IgD-negative memory B cell (primary cell): Measurements from ENCODE around the gene TUBGCP5. TPM values are rescaled to one million over a fixed set of nuclear protein-coding genes. Genes with fewer than 3 reads are reported as not detected.
A peak's percentile ranks its signal among the peaks of the same experiment; 100 is the strongest.
"Not testable (repeated sequence)": the region's sequence is repeated elsewhere in the genome, so short reads cannot be mapped to it uniquely, and the experiment has no call there.

Source experiments
- H3K27ac Mint-ChIP-seq, 3 donors: one replicate each; pipeline ENCODE4 v1.8.0; 2020 to 2022; ENCODE audit warnings: mild to moderate bottlenecking in 3 of 3, mixed read lengths in 3 of 3, moderate library complexity in 1 of 3
- H3K27me3 Mint-ChIP-seq: one replicate; pipeline ENCODE4 v1.8.0; 2021; ENCODE audit warnings: mixed read lengths
- H3K36me3 Mint-ChIP-seq: one replicate; pipeline ENCODE4 v1.8.0; 2020; ENCODE audit warnings: mild to moderate bottlenecking, mixed read lengths
- H3K4me1 Mint-ChIP-seq, 3 donors: one replicate each; pipeline ENCODE4 v1.8.0; 2020 to 2022; ENCODE audit warnings: mixed read lengths in 3 of 3, mild to moderate bottlenecking in 1 of 3
- H3K4me3 Mint-ChIP-seq, 4 donors: one replicate each; pipeline ENCODE4 v1.8.0; 2020 to 2022; ENCODE audit warnings: mild to moderate bottlenecking in 4 of 4, mixed read lengths in 4 of 4, moderate library complexity in 3 of 4
- H3K9me3 Mint-ChIP-seq, 3 donors: one replicate each; pipeline ENCODE4 v1.8.0; 2020 to 2021; ENCODE audit warnings: mixed read lengths in 3 of 3, mild to moderate bottlenecking in 1 of 3
- polyA plus RNA-seq: library from polyadenylated mRNA; unstranded; fragments of 300-500 nt; fragmentation: Illumina TruSeq; gene quantifications from one replicate; pipeline ENCODE4 v1.2.3, GENCODE V29; 2021

TUBGCP5 gene
- polyA plus RNA-seq, 1 donor from 2014 or later = 4.8 TPM

GRCh38 chr15:23052522-23052921 is 13.2 kb upstream of the TUBGCP5 start:
- Mint-ChIP-seq H3K9me3 (no peaks in the 10 kb centered on the region), H3K4me1 (peaks cover 0 to 7% (median 0%) of the 10 kb centered on the region in 3 donors), H3K27me3 (no peaks in the 10 kb centered on the region), H3K4me3 (no peak overlapping the region), H3K27ac (no peak overlapping the region), H3K36me3 (no peaks in the 10 kb centered on the region)

DNA sequence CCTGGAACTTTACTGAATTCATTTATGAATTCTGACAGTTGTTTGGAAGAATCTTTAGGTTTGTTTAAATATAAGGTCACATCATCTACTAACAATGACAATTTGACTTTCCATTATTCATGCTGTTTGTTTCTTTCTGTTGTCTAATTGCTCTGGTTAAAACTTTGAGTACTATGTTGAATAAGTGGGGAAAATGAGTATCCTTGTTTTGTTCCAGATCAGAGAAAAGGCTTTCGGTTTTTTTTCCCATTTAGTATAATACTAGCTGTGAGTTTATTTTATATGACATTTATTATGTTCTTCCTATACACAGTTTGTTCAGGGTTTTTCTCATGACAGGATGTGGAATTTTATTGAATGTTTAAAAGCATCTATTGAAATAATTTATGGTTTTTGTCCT is 11.3 kb upstream of the TUBGCP5 start:
- Mint-ChIP-seq H3K27me3 (no peaks in the 10 kb centered on the region), H3K27ac (no peak overlapping the region), H3K4me1 (peaks cover 0 to 7% (median 0%) of the 10 kb centered on the region in 3 donors), H3K4me3 (no peak overlapping the region), H3K36me3 (no peaks in the 10 kb centered on the region), H3K9me3 (no peaks in the 10 kb centered on the region)

DNA sequence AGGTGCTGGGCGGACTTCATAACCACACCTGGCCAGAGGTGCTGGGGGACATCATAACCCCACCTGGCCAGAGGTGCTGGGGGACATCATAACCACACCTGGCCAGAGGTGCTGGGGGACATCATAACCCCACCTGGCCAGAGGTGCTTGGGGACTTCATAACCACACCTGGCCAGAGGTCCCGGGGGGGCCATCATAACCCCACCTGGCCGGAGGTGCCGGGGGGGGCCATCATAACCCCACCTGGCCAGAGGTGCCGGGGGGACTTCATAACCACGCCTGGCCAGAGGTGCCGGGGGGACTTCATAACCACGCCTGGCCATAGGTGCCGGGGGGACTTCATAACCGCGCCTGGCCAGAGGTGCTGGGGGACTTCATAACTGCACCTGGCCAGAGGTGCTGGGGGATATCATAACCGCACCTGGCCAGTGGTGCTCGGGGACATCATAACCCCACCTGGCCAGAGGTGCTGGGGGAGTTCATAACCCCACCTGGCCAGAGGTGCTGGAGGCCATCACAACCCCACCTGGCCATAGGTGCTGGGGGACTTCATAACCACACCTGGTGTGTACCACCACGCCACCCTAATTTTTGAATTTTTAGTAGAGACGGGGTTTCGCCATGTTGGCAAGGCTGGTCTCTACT is 10.7 kb upstream of the TUBGCP5 start:
- Mint-ChIP-seq H3K27me3 (no peaks in the 10 kb centered on the region), H3K4me1 (peaks cover 0 to 7% (median 0%) of the 10 kb centered on the region in 3 donors), H3K4me3 (no peak overlapping the region), H3K27ac (no peak overlapping the region), H3K9me3 (no peaks in the 10 kb centered on the region), H3K36me3 (no peaks in the 10 kb centered on the region)

GRCh38 chr15:23048572-23049282 is 9.4 kb upstream of the TUBGCP5 start:
- not testable (repeated sequence) for H3K36me3 Mint-ChIP-seq, H3K9me3 Mint-ChIP-seq, H3K4me3 Mint-ChIP-seq, H3K4me1 Mint-ChIP-seq, H3K27me3 Mint-ChIP-seq, H3K27ac Mint-ChIP-seq

DNA sequence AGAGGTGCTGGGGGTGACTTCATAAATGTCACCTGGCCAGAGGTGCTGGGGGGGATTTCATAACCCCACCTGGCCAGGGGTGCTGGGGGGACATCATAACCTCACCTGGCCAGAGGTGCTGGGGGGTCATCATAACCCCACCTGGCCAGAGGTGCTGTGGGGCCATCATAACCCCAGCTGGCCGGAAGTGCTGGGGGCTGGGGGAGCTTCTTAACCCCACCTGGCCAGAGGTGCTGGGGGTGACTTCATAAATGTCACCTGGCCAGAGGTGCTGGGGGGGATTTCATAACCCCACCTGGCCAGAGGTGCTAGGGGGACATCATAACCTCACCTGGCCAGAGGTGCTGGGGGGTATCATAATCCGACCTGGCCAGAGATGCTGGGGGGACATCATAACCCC is 4.6 kb upstream of the TUBGCP5 start:
- not testable (repeated sequence) for H3K4me1 Mint-ChIP-seq, H3K27me3 Mint-ChIP-seq, H3K27ac Mint-ChIP-seq, H3K4me3 Mint-ChIP-seq, H3K9me3 Mint-ChIP-seq, H3K36me3 Mint-ChIP-seq

GRCh38 chr15:23043535-23043934 is 4.2 kb upstream of the TUBGCP5 start:
- H3K36me3 Mint-ChIP-seq, H3K4me3 Mint-ChIP-seq, H3K4me1 Mint-ChIP-seq, H3K9me3 Mint-ChIP-seq, H3K27me3 Mint-ChIP-seq, H3K27ac Mint-ChIP-seq: not testable (repeated sequence)

DNA sequence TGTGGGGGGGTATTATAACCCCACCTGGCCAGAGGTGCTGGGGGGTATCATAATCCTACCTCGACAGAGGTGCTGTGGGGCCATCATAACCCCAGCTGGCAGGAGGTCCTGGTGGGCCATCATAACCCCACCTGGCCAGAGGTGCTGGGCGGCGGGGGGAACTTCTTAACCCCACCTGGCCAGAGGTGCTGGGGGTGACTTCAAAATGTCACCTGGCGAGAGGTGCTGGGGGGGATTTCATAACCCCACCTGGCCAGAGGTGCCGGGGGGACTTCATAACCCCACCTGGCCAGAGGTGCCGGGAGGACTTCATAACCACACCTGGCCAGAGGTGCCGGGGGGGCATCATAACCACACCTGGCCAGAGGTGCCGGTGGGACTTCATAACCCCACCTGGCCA is 2.4 kb upstream of the TUBGCP5 start:
- not testable (repeated sequence) for H3K4me1 Mint-ChIP-seq, H3K4me3 Mint-ChIP-seq, H3K27me3 Mint-ChIP-seq, H3K27ac Mint-ChIP-seq, H3K9me3 Mint-ChIP-seq, H3K36me3 Mint-ChIP-seq

DNA sequence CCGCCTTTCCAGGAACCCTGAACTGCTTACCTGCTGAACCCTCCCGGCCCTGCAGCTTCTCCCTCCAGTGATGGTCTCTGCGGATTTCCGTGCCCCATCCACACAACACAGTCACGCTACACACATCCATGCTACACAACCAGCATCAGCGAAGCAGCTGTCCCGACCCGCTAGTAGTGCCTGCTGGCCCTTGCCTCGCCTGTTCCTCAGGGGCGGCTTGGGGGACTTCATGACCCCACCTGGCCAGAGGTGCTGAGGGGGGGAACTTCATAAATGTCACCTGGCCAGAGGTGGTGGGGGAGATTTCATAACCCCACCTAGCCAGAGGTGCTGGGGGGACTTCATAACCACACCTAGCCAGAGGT is 530 bp upstream of the TUBGCP5 start:
- H3K4me3 Mint-ChIP-seq = peak overlapping the region; percentile 85 to 95 (median 91)
- H3K27ac Mint-ChIP-seq = peak overlapping the region; percentile 83 to 96 (median 89)
- H3K36me3 Mint-ChIP-seq = no peaks in the 10 kb centered on the region
- no peaks in the 10 kb centered on the region for H3K9me3 Mint-ChIP-seq
- peaks cover 2% of the 10 kb centered on the region for H3K27me3 Mint-ChIP-seq
- peaks cover 7 to 9% (median 7%) of the 10 kb centered on the region in 3 donors for H3K4me1 Mint-ChIP-seq

DNA sequence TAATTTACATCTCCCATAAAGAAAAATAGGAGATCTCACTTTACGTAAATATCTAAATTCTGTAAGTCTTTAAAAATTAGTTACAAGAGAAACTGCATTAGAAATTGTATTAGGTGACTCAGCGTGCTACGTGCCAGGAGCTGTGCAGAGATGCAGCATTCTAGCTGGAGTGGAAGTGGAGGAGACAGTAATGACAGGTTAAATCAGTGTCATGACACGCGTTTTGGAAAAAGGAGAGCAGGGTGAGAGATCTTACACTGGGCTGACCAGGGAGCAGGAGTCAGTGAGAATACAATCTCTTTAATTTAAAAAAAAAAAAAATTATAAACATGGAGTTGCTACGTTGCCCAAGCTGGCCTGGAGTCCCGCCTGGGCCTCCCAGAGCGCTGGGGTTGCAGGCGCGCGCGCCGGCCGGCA is 635 bp downstream of the TUBGCP5 start:
- H3K4me1 Mint-ChIP-seq = peaks cover 7 to 12% (median 9%) of the 10 kb centered on the region in 3 donors
- H3K36me3 Mint-ChIP-seq = no peaks in the 10 kb centered on the region
- H3K9me3 Mint-ChIP-seq = no peaks in the 10 kb centered on the region
- H3K27ac Mint-ChIP-seq = peak overlapping the region; percentile 28 to 75 (median 40)
- peak overlapping the region; percentile 86 to 96 (median 90) for H3K4me3 Mint-ChIP-seq
- H3K27me3 Mint-ChIP-seq = peaks cover 2% of the 10 kb centered on the region

DNA sequence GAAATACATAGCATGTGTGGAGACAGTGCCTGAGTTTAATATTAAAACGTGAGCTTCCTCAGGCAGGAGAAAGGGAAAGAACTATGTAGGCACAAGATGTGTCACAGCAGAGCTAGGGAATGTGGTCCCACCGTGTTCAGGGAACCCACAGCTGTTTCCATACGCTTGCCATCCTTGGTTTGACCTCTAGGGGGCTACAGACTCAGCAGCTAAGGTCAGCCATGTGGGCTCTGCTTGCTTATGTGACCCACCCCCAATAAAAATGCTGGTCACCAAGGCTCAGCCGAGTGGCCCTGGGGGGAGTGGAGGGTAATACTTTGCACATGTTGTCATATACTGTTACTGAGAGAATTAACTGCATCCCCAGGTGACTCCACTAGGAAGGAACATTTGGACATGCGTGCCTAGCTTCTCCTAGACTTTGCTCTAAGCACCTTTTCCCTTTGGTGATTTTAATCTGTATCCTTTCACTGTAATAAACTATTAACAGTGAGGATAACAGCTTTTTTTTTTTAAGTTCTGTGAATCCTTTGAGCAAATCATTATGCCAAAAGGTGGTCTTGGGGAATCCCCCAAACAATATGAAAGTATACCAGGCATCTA is 3.3 kb downstream of the TUBGCP5 start:
- H3K27me3 Mint-ChIP-seq = peaks cover 2% of the 10 kb centered on the region
- no peak overlapping the region for H3K27ac Mint-ChIP-seq
- H3K4me1 Mint-ChIP-seq = peaks cover 7 to 12% (median 9%) of the 10 kb centered on the region in 3 donors
- H3K4me3 Mint-ChIP-seq = peak overlapping the region in 1 of 4 donors; percentile 65
- peaks cover 3% of the 10 kb centered on the region for H3K36me3 Mint-ChIP-seq
- H3K9me3 Mint-ChIP-seq = no peaks in the 10 kb centered on the region

GRCh38 chr15:23033979-23034378 is 5.4 kb downstream of the TUBGCP5 start:
- Mint-ChIP-seq H3K27me3 (peaks cover 2% of the 10 kb centered on the region), H3K36me3 (peaks cover 5% of the 10 kb centered on the region), H3K9me3 (no peaks in the 10 kb centered on the region), H3K4me1 (peaks cover 5 to 7% (median 7%) of the 10 kb centered on the region in 3 donors), H3K4me3 (no peak overlapping the region), H3K27ac (no peak overlapping the region)

- Mint-ChIP-seq H3K27me3 (no peaks in the 10 kb centered on the region), H3K4me1 (peaks cover 0 to 2% (median 0%) of the 10 kb centered on the region in 3 donors), H3K9me3 (no peaks in the 10 kb centered on the region), H3K4me3 (no peak overlapping the region), H3K27ac (no peak overlapping the region), H3K36me3 (peaks cover 5% of the 10 kb centered on the region)
Measured at GRCh38 chr15:23026218-23026617, 13.2 kb downstream of the TUBGCP5 start.

DNA sequence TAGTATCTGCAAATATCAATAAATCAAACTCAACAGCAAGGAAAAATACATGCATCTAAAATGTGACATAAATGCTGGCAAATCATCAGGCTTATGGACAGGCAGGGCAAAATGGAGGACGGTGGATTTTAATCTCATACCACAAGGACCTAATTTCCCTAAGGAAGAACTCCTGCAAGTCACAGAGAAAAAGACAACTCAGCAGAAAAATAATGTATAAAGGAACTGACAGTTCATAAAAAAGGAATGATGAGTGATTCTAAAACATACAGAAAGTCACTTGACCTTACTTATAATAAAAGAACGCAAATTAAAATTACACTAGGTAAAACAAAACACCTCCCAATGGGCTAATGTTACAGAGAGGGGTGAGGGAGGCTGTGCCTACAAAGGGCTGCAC is 17.2 kb downstream of the TUBGCP5 start:
- Mint-ChIP-seq H3K27me3 (no peaks in the 10 kb centered on the region), H3K4me3 (no peak overlapping the region), H3K36me3 (peaks cover 9% of the 10 kb centered on the region), H3K9me3 (no peaks in the 10 kb centered on the region), H3K27ac (peak overlapping the region in 1 of 3 donors; percentile 36), H3K4me1 (no peaks in the 10 kb centered on the region)

DNA sequence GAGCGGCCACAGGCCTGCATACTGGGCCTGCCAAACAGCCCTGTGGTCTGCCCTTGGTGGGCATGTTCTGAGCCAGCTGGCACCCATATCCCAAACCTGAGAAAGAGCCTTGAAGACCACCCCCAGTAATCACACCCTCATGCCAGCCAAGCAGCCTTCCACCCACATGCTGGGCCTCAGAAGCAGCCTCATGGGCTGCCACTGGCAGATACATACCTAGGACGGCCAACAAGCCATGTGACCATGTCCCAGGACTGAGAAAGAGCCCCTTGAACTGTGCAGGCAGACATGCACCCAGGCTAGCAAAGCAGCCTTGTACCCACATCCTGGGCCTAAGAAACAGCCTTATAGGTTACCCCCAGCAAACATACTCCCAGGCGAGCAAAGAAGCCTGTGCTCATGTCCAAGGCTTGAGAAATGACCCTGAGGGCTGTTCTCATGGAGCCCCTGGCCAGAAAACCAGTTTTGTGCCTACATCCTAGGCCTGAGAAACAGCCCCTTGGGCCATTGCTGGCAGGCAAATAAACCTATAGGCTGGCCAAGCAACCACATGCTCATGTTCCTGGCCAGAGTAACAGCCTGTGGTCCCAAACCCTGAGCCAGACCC is 24.9 kb downstream of the TUBGCP5 start:
- Mint-ChIP-seq H3K36me3 (peaks cover 18% of the 10 kb centered on the region), H3K27ac (no peak overlapping the region), H3K27me3 (no peaks in the 10 kb centered on the region), H3K4me1 (no peaks in the 10 kb centered on the region), H3K4me3 (no peak overlapping the region), H3K9me3 (no peaks in the 10 kb centered on the region)

- Mint-ChIP-seq H3K27ac (no peak overlapping the region), H3K4me1 (no peaks in the 10 kb centered on the region), H3K27me3 (no peaks in the 10 kb centered on the region), H3K4me3 (no peak overlapping the region), H3K9me3 (no peaks in the 10 kb centered on the region), H3K36me3 (peaks cover 18% of the 10 kb centered on the region)
Measured at GRCh38 chr15:23013681-23014080, 25.7 kb downstream of the TUBGCP5 start.
